ENCODE data around the gene GHDC.

GHDC gene

GRCh38 chr17:42171831-42172230, 22.5 kb downstream of the GHDC start:
- H3K27me3 ChIP-seq (replicated peaks; ENCODE audit: insufficient read depth, low read length), result no peaks in the 10 kb centered on the region
- no peak for DNase-seq
- H3K4me2 ChIP-seq (ENCODE audit: low read depth, low read length), result no peak overlapping the region
- H3K27ac ChIP-seq (ENCODE audit: low read length), result no peak overlapping the region
- H3K36me3 ChIP-seq (replicated peaks; ENCODE audit: insufficient read depth, low read length), result no peaks in the 10 kb centered on the region
- no peaks in the 10 kb centered on the region for H3K79me2 ChIP-seq (ENCODE audit: low read length)
- no peaks in the 10 kb centered on the region for H3F3A ChIP-seq (ENCODE audit: insufficient read depth, low read length)
- TF ChIP-seq EZH2 (optimal IDR thresholded peaks at IDR 0.05; ENCODE audit: low read depth, low read length) (no peak), EZH2phosphoT487 (IDR thresholded peaks at IDR 0.05; ENCODE audit: low read length) (no peak), CTCF (IDR thresholded peaks at IDR 0.05; ENCODE audit: low read length) (no peak)
- no peak overlapping the region for H2AFZ ChIP-seq (ENCODE audit: low read length)
- H4K20me1 ChIP-seq (ENCODE audit: insufficient read depth, low read length), result no peaks in the 10 kb centered on the region
- H3K9ac ChIP-seq (ENCODE audit: low read length), result no peak overlapping the region
- H3K9me2 ChIP-seq (replicated peaks; ENCODE audit: insufficient read depth, low read length), result no peaks in the 10 kb centered on the region
- no peak overlapping the region for H3K4me3 ChIP-seq (ENCODE audit: low read length)
- H3K9me3 ChIP-seq (replicated peaks; ENCODE audit: insufficient read depth, low read length), result no peaks in the 10 kb centered on the region
- H3K4me1 ChIP-seq (ENCODE audit: low read length), result no peaks in the 10 kb centered on the region

DNA sequence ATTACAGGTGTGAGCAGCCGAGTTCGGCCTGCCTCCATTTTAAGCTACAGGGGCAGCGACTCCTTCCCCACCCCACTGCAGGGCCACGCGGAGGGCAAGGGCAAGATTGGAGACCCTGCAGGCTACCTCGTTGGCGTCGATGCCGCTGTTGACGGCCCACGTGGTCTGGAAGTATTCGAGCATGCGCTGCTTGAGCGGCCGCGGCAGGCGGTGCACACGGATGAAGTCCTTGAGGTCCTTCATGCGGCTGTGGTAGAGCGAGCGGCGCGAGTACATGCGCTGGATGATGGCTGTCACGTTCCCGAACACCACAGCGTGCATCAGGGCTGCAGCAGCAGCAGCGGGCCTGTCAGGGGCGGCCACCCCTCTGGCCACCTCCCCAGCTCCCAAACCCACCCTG, 24.9 kb downstream of the GHDC start:
- no peaks in the 10 kb centered on the region for H3K79me2 ChIP-seq (ENCODE audit: low read length)
- H3K4me2 ChIP-seq (ENCODE audit: low read depth, low read length), result no peak overlapping the region
- no peaks in the 10 kb centered on the region for H3F3A ChIP-seq (ENCODE audit: insufficient read depth, low read length)
- no peaks in the 10 kb centered on the region for H4K20me1 ChIP-seq (ENCODE audit: insufficient read depth, low read length)
- no peaks in the 10 kb centered on the region for H3K36me3 ChIP-seq (replicated peaks; ENCODE audit: insufficient read depth, low read length)
- H3K4me1 ChIP-seq (ENCODE audit: low read length), result no peaks in the 10 kb centered on the region
- no peaks in the 10 kb centered on the region for H3K9me2 ChIP-seq (replicated peaks; ENCODE audit: insufficient read depth, low read length)
- no peak overlapping the region for H2AFZ ChIP-seq (ENCODE audit: low read length)
- H3K27me3 ChIP-seq (replicated peaks; ENCODE audit: insufficient read depth, low read length), result no peaks in the 10 kb centered on the region
- H3K9me3 ChIP-seq (replicated peaks; ENCODE audit: insufficient read depth, low read length), result no peaks in the 10 kb centered on the region
- no peak overlapping the region for H3K4me3 ChIP-seq (ENCODE audit: low read length)
- no peak for TF ChIP-seq EZH2 (optimal IDR thresholded peaks at IDR 0.05; ENCODE audit: low read depth, low read length)
- TF ChIP-seq EZH2phosphoT487 (IDR thresholded peaks at IDR 0.05; ENCODE audit: low read length), result no peak
- TF ChIP-seq CTCF (IDR thresholded peaks at IDR 0.05; ENCODE audit: low read length), result no peak
- DNase-seq, result no peak
- no peak overlapping the region for H3K27ac ChIP-seq (ENCODE audit: low read length)
- no peak overlapping the region for H3K9ac ChIP-seq (ENCODE audit: low read length)

DNA sequence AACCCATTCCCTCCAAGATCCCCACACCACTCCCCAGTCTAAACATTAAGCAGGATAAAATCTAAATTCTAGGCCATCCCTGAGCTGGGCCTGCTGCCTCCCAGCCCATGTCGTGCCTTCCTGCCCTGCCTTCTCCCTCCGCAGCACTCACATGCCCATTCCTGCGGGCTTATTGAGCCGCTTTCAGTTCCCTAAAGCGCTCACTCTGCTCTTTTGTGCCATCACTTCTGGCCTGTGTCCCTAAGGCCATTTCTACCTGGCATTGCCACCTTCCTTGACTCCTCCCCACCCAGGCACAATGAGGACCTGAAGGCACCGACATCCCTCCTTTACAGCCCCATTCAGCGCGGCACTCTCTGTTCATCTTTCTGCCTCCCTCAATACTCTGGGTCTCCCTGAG, 26.5 kb downstream of the GHDC start:
- no peak overlapping the region for H3K4me2 ChIP-seq (ENCODE audit: low read depth, low read length)
- H3F3A ChIP-seq (ENCODE audit: insufficient read depth, low read length), result no peaks in the 10 kb centered on the region
- no peak overlapping the region for H2AFZ ChIP-seq (ENCODE audit: low read length)
- no peak for DNase-seq
- no peak overlapping the region for H3K9ac ChIP-seq (ENCODE audit: low read length)
- H3K27ac ChIP-seq (ENCODE audit: low read length), result no peak overlapping the region
- H3K36me3 ChIP-seq (replicated peaks; ENCODE audit: insufficient read depth, low read length), result no peaks in the 10 kb centered on the region
- H4K20me1 ChIP-seq (ENCODE audit: insufficient read depth, low read length), result no peaks in the 10 kb centered on the region
- no peaks in the 10 kb centered on the region for H3K9me3 ChIP-seq (replicated peaks; ENCODE audit: insufficient read depth, low read length)
- H3K27me3 ChIP-seq (replicated peaks; ENCODE audit: insufficient read depth, low read length), result no peaks in the 10 kb centered on the region
- no peak for TF ChIP-seq EZH2 (optimal IDR thresholded peaks at IDR 0.05; ENCODE audit: low read depth, low read length)
- TF ChIP-seq CTCF (IDR thresholded peaks at IDR 0.05; ENCODE audit: low read length), result no peak
- H3K9me2 ChIP-seq (replicated peaks; ENCODE audit: insufficient read depth, low read length), result no peaks in the 10 kb centered on the region
- H3K4me3 ChIP-seq (ENCODE audit: low read length), result no peak overlapping the region
- H3K79me2 ChIP-seq (ENCODE audit: low read length), result no peaks in the 10 kb centered on the region
- H3K4me1 ChIP-seq (ENCODE audit: low read length), result no peaks in the 10 kb centered on the region

Data from MM.1S (cell line).